ENCODE data around the gene PER2.

PER2 gene

GRCh38 chr2:238225911-238226697 lies 62.3 kb downstream of the PER2 start:
- no peak for DNase-seq

- DNase-seq, result no peak
These were observed 63.3 kb downstream of the PER2 start for GRCh38 chr2:238225121-238225520.

GRCh38 chr2:238224356-238225035 lies 63.9 kb downstream of the PER2 start:
- DNase-seq, result no peak

- DNase-seq, result no peak
These were observed 67.4 kb downstream of the PER2 start for GRCh38 chr2:238220892-238221521.

GRCh38 chr2:238220274-238220891 lies 68.0 kb downstream of the PER2 start:
- no peak for DNase-seq

- DNase-seq, result no peak
These were observed 71.7 kb downstream of the PER2 start for GRCh38 chr2:238216651-238217184.

- no peak for DNase-seq
These were observed 81.4 kb downstream of the PER2 start for GRCh38 chr2:238207006-238207405.

- no peak for DNase-seq
These were observed 84.3 kb downstream of the PER2 start for GRCh38 chr2:238203973-238204683.

- peak; percentile 90 for DNase-seq
These were observed 85.1 kb downstream of the PER2 start, which contains the start of gene ILKAP for GRCh38 chr2:238203094-238203972. ILKAP (minus strand) TSS chr2:238203695; CDS start chr2:238203553, 142 bp downstream.

- DNase-seq, result peak; percentile 20
These were observed 85.9 kb downstream of the PER2 start for GRCh38 chr2:238202326-238203093.

Data from activated CD4-positive, alpha-beta T cell treated with anti-CD3 and anti-CD28 coated beads for 48 hours (primary cell).